Measurements from ENCODE around the gene DDX52.

DNA sequence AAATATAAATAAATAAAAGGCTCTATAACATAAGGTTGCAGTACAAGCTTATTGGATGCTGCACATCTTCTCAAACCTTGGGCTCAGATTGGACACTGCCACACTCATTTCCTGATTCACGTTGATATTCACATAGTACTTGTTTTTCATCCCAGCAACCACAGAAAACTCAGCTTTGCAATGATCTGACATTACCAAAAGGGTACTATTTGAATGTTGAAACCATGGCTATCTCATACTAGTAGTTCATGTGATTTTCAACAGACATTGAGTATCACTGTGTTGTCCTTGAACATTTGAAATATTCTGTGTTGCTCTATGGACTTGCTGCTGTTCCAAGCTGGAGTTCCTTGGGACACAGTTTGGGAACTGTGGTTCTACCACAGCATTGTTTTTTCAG, 14.0 kb upstream of the DDX52 start:
- TF ChIP-seq POLR2A (IDR thresholded peaks at IDR 0.05; ENCODE audit: low read length): no peak
- TF ChIP-seq GATA1 (IDR thresholded peaks at IDR 0.05; ENCODE audit: low read depth, low read length): no peak
